AG10803 (cell line): Measurements from ENCODE around the gene DPEP1.
"Not testable (repeated sequence)": the region's sequence is repeated elsewhere in the genome, so short reads cannot be mapped to it uniquely, and the experiment has no call there.

Experiments
- DNase-seq: peaks from one replicate; pipeline ENCODE4 v3.0.0; 2010; ENCODE audit warnings: low read depth
- H3K4me3 ChIP-seq: 2 replicates; pipeline ENCODE4 v1.5.1; 2011; ENCODE audit warnings: mild to moderate bottlenecking, low read length, control low read depth
- CTCF ChIP-seq: conservative IDR thresholded peaks from 2 replicates; pipeline ENCODE4 v1.5.1; 2011; ENCODE audit warnings: mild to moderate bottlenecking, low read length, control low read depth, inconsistent platforms

DPEP1 gene

GRCh38 chr16:89624777-89625761 is 11.6 kb downstream of the DPEP1 start:
- DNase-seq, result no peak
- no peak overlapping the region for H3K4me3 ChIP-seq
- no peak for TF ChIP-seq CTCF

GRCh38 chr16:89629827-89630610 is 16.6 kb downstream of the DPEP1 start:
- H3K4me3 ChIP-seq, result no peak overlapping the region
- TF ChIP-seq CTCF, result no peak
- no peak for DNase-seq

- peak overlapping the region; percentile 27 for H3K4me3 ChIP-seq
- TF ChIP-seq CTCF, result no peak
- peak; percentile 87 for DNase-seq
These were observed 19.7 kb downstream of the DPEP1 start for GRCh38 chr16:89633064-89633631.

- DNase-seq, H3K4me3 ChIP-seq: not testable (repeated sequence)
These were observed 21.3 kb downstream of the DPEP1 start for GRCh38 chr16:89634463-89635385.

GRCh38 chr16:89636663-89637062 is 23.2 kb downstream of the DPEP1 start:
- DNase-seq, result no peak
- TF ChIP-seq CTCF, result no peak
- no peak overlapping the region for H3K4me3 ChIP-seq

- DNase-seq, result no peak
- TF ChIP-seq CTCF, result no peak
- H3K4me3 ChIP-seq, result no peak overlapping the region
These were observed 23.9 kb downstream of the DPEP1 start for GRCh38 chr16:89637379-89637778.
